Amniotic stem cell (primary cell): ENCODE results near the gene DYNC1LI2.
"Not testable (repeated sequence)": the region's sequence is repeated elsewhere in the genome, so short reads cannot be mapped to it uniquely, and the experiment has no call there.

Source experiments
- DNase-seq: peaks from one replicate; lab custom pipeline; 2025; lab: John Stamatoyannopoulos, UW

Gene DYNC1LI2

GRCh38 chr16:66696669-66697630 is 54.5 kb downstream of the DYNC1LI2 start, which contains the start of gene CMTM4:
Gene CMTM4, minus strand, starts transcription at chr16:66696743. Its CDS starts 218 bp downstream, at chr16:66696525.
- DNase-seq, result peak; percentile 65

GRCh38 chr16:66695935-66696668 is 55.3 kb downstream of the DYNC1LI2 start:
- DNase-seq, result no peak

GRCh38 chr16:66695471-66695934 is 55.9 kb downstream of the DYNC1LI2 start:
- no peak for DNase-seq

- DNase-seq, result no peak
These were observed 58.3 kb downstream of the DYNC1LI2 start for GRCh38 chr16:66693149-66693548.

- no peak for DNase-seq
These were observed 59.1 kb downstream of the DYNC1LI2 start for GRCh38 chr16:66692341-66692740.

- no peak for DNase-seq
These were observed 60.2 kb downstream of the DYNC1LI2 start for GRCh38 chr16:66691234-66691633.

- DNase-seq, result no peak
These were observed 61.1 kb downstream of the DYNC1LI2 start for GRCh38 chr16:66690106-66690847.

- no peak for DNase-seq
These were observed 62.1 kb downstream of the DYNC1LI2 start for GRCh38 chr16:66689282-66689681.

GRCh38 chr16:66687906-66688625 is 63.3 kb downstream of the DYNC1LI2 start:
- no peak for DNase-seq

GRCh38 chr16:66685501-66686115 is 65.8 kb downstream of the DYNC1LI2 start:
- not testable (repeated sequence) for DNase-seq

GRCh38 chr16:66682271-66682670 is 69.1 kb downstream of the DYNC1LI2 start:
- no peak for DNase-seq

- DNase-seq, result no peak
These were observed 69.7 kb downstream of the DYNC1LI2 start for GRCh38 chr16:66681676-66682075.

- DNase-seq, result no peak
These were observed 73.1 kb downstream of the DYNC1LI2 start for GRCh38 chr16:66678337-66678736.

- no peak for DNase-seq
These were observed 73.6 kb downstream of the DYNC1LI2 start for GRCh38 chr16:66677836-66678235.

GRCh38 chr16:66677179-66677578 is 74.2 kb downstream of the DYNC1LI2 start:
- no peak for DNase-seq

GRCh38 chr16:66676599-66676998 is 74.8 kb downstream of the DYNC1LI2 start:
- DNase-seq, result no peak

- no peak for DNase-seq
These were observed 77.7 kb downstream of the DYNC1LI2 start for GRCh38 chr16:66673691-66674090.
